ENCODE data around the gene CCDC47.
"Not testable (repeated sequence)": the region's sequence is repeated elsewhere in the genome, so short reads cannot be mapped to it uniquely, and the experiment has no call there.

CCDC47 gene

DNA sequence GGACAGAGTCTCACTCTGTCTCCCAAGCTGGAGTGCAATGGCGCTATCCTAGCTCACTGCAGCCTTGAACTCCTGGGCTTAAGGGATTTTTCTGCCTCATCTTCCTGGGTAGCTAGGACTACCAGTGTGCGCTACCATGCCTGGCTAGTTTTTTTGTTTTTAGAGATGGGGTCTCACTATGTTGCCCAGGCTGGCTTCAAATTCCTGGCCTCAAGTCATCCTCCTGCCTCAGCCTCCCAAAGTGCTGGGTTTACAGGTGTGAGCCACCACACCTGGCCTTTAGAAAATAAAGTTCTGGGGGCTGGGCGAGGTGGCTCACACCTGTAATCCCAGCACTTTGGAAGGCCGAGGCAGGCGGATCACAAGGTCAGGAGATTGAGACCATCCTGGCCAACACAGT is 53.2 kb downstream of the CCDC47 start:
- DNase-seq: not testable (repeated sequence)

GRCh38 chr17:63718988-63719387 is 54.4 kb downstream of the CCDC47 start:
- no peak for DNase-seq

DNA sequence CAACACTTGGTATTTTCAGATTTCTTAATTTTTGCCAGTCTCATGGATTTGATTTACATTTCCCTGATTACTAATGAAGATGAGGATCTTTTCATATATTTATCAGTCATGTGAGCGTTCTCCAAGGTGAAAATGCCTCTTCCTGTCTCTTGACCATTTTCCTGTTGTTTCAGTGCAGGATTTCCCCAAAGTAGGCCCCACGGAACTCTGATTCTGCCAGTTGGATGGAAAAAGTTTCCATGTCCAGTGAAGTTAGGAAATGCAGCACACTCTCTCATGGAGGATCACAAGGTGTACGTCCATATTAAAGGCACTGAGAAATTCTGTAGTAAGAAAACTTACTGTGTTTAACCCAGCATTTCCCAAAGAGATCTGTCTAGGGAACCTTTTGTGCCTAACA is 57.0 kb downstream of the CCDC47 start:
- DNase-seq: no peak

DNA sequence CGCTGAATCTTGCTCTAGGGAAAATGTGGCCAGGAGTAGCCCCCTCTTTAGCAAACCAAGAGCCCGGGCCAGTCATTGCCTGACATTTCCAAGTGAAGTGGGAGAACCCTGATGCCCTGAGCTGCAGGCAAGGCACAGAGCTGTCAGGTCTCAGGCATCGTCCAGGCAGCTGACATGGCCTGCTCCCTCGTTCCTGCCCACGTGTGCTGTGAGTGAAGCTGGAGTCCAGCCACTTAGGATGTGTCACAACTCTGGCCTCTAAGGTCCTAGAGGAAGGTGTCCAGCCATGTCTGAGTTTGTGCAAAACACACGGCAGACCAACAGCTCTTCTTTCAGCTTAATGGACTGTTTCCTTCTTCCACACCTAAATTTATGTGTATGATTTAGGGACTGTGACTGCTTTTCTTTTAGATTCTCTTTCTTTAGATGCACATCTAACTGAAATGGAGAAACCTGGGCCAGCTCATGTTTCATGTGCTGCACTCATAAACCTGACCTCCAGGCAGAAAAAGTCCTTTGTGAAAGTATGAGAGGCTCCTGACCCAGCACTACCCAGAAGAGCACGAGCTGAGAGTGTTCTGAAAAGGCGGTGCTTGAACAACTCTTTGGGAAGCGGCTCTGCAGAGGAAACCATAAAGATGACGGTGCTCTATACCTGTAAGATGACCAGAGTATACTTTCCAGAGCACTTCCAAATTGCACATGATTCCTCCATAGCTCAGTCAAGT is 58.7 kb downstream of the CCDC47 start:
- no peak for DNase-seq

GRCh38 chr17:63709110-63709509 is 64.3 kb downstream of the CCDC47 start:
- no peak for DNase-seq

GRCh38 chr17:63707151-63707550 is 66.2 kb downstream of the CCDC47 start:
- DNase-seq: no peak

- no peak for DNase-seq
Observed at GRCh38 chr17:63706336-63707082, 66.9 kb downstream of the CCDC47 start.

DNA sequence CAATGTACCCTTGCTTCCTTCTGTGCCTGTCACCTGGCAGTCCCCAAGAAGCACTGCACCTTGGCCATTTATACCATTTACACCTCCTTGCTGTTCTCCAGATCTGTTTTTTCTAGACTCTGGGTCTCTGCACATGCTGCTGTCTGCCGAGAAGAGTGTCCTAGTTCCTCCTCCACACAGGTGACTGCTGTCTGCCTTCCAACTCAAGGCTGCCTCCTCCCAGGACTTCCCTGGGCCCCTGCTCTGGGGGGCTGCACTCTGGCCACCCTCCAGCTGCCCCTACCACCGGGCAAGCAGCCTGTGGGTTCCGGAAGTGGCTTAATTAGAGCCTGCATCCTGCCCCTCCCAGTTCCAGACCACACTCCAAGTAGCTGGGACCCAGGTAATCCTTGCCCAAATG is 67.7 kb downstream of the CCDC47 start:
- no peak for DNase-seq

- no peak for DNase-seq
Observed at GRCh38 chr17:63704836-63705235, 68.6 kb downstream of the CCDC47 start.

- DNase-seq: no peak
Observed at GRCh38 chr17:63704259-63704576, 69.2 kb downstream of the CCDC47 start.

DNA sequence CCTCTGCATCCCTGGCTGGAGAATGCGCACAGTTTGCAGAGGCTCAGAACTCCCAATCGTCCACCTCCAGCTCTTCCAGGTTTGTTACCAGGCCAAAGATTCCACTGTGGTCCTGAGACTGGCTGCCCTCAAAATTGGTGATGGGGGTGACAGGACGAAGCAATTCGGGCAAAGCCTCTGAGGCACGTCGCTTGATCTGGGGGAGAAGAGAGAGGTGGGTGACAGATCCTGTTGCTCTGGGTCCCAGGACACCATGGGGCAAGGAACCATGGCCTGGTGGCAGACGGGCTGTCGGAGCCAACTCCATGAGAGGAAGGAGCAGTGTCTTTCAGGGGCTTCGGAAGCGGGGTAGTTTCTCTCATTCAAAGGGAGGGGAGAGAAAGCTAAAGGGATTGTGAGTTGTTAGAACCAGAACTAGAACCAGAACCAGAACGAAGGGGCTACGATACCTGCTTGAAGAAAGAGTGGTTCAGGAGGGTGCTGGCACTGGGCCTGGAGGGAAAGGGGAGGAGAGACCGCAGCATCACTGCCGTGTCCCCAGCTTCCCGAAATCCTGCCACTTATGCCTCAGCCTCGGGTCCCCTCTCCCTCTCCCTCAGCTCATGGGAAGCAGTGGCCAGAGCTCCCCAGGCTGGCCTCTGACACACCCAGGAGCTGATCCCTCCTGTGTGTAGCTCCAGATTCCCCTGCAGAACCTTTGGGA is 69.7 kb downstream of the CCDC47 start:
- no peak for DNase-seq

DNA sequence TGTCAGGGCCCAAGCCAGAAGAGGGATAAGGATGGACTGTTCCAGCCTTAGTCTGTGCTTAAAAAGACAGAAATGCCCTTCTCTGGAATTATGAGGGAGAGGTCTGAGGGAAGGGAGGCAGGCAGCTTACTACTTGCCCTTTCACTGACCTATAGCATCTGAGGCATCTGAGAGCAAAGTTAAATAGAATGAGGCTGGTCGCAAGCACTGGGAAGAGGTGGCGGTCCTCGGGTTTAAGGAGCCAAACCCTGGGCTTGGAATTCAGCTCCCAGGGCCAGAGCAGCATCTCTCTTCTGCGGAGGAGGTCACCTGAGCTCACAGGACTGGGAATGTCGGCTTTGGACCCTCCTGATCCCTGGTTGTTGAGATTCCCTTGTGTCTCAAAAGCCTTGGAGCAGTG is 70.4 kb downstream of the CCDC47 start:
- no peak for DNase-seq

GRCh38 chr17:63702721-63703015 is 70.7 kb downstream of the CCDC47 start:
- no peak for DNase-seq

DNA sequence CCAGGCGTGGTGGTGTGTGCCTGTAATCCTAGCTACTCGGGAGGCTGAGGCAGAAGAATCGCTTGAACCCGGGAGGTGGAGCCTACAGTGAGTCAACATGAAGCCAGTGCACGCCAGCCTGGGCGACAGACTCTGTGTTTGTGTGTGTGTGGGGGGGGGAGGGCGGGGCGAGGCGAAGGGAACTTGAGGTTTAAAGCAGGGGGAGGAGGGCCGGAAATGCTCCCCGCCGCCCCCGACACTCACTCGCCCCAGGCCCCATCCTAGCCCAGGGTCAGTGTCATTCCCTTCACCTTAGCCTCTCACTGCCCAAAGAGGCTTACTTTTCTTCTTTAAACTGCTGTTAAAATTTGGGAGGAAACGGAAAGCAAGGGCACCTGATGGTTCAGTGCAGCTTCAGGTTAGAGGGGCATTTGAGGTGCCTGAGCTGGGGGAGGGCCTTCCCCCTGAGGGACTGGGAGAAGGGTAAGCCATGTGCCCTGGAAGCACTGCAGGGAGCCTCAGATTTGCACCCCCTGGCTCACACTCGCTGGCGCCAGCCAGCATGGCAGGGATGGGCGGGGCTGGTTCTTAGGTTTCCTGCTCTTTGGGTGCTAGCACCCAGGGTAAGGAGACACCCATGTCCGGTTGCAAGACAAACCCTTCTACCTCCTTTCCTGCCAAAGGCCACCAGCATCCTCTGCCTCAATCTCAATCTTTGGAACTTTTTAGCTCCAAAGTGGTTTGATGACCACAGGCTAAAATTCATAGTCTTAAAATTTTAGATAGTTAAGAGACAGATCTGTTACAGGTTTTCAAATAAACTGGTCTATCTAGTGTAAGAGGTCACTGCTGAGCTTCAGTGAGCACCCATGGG is 71.3 kb downstream of the CCDC47 start:
- DNase-seq: peak; percentile 50

DNA sequence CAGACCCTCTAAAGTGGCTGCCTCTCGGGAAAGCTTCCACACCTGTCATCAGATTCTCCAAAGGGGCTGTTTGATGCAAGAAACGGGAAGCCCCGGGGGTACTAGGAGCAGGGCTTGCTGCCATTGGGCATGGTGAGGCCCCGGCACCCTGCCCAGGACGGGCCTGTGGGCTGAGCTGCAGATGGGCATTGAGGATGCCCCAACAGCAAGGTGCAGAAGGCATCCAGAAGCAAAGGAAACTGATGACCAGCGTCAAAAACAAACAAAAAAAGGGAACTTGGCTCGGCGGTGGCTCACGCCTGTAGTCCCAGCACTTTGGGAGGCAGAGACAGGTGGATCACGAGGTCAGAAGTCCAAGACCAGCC is 72.0 kb downstream of the CCDC47 start:
- DNase-seq: no peak

GRCh38 chr17:63700528-63701455 is 72.6 kb downstream of the CCDC47 start:
- DNase-seq: peak; percentile 39

- DNase-seq: peak; percentile 59
Observed at GRCh38 chr17:63699638-63700527, 73.5 kb downstream of the CCDC47 start, which contains the start of gene LIMD2. Gene LIMD2 (minus strand): TSS chr17:63700125. CDS start chr17:63699298, 827 bp downstream.

DNA sequence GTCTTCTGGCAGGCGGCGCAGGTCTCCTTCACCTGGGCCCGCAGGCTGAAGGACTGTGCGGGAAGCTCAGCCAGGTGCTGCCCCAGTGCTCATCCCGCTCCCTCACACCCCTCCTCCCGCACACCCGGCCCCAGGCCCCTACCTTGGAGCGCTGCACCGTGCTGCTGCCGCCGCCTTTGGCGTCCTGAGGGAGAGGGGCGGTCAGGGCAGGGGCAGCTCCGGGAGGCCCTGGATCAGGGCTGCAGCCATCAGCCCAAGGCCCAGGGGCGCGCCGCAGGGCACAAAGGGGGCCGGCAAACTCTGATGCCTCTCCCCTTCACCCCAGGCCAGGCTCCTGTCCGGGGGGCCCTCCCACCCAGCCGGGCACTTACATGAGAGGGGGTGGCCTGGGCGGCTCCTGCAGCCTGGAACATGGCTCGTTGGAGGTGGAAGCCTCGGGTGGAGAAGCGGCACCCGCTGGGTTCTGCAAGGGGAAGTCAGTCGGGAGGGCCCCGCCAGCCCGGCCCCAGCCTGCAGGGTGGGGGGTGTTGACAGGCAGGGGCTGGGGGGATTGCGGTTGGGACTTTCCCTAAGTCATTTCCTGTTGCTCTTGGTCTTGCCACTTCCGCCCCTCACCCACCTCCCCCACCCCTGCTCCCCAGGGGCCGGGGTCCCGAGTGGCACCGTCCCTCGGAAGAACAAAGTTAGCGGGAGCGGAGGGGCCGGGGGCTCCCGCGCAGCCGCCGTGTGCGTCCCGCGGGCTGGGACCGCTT is 74.3 kb downstream of the CCDC47 start:
- peak; percentile 15 for DNase-seq

DNA sequence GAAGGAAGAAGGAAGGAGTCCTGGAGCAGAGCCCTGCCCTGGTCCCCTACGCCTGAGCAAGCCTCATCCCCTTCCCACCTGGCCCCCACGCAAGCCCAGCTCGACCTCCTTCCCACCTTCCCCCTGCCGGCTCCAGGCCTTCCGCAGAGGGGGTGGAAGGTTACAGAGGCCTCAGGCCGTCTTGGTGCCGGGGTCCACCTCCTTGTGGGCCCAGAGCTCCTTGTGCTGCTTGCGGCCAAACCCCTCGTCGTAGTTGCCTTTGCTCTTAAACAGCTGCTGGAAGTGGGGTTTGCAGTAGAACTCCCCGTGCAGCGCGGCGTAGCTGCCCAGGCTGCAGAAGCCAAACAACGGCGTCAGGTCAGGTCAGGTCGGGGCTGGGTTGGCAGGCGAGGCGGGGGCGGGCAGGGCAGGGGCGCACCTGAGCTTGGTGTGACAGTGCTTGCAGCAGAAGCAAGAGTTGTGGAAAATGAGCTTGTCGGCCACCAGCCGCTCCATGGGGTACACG is 75.0 kb downstream of the CCDC47 start:
- DNase-seq: no peak

All from DMS153 (cell line).